GM23338 (cell line): ENCODE measurements around the gene PLPPR2. TPM values are rescaled to one million over a fixed set of nuclear protein-coding genes. Genes with fewer than 3 reads are reported as not detected.

Experiments used
- ATAC-seq: fragments of 200-7000 bp; cut with Tn5 transposase; 3 replicates; pipeline ENCODE4 v1.9.1; 2020
- DNase-seq: peaks from one replicate; pipeline ENCODE4 v3.0.0-alpha.2; 2015; ENCODE audit warnings: low spot score
- H2AFZ ChIP-seq: fragments of 200-600 bp; sonication (generic); 2 replicates; pipeline ENCODE4 v1.8.0; 2016; ENCODE audit warnings: antibody characterized with exemption, mild to moderate bottlenecking, moderate library complexity
- H3F3A ChIP-seq: fragments of 200-600 bp; sonication (generic); replicated peaks from 2 replicates; pipeline ENCODE4 v1.8.0; 2017; ENCODE audit warnings: antibody characterized with exemption, mixed run types, low read depth
- H3K27ac ChIP-seq: fragments of 200-600 bp; sonication (generic); 2 replicates; pipeline ENCODE4 v1.6.1; 2016; ENCODE audit warnings: low read depth
- H3K27me3 ChIP-seq: fragments of 200-600 bp; sonication (generic); 2 replicates; pipeline ENCODE4 v1.8.0; 2016; ENCODE audit warnings: mild to moderate bottlenecking, mixed run types, moderate library complexity; ENCODE audit not compliant: insufficient read depth
- H3K36me3 ChIP-seq: fragments of 200-600 bp; sonication (generic); 2 replicates; pipeline ENCODE4 v1.8.0; 2016; ENCODE audit warnings: mild to moderate bottlenecking; ENCODE audit not compliant: insufficient read depth
- H3K4me1 ChIP-seq: fragments of 200-600 bp; sonication (generic); 2 replicates; pipeline ENCODE4 v1.8.0; 2016; ENCODE audit warnings: mild to moderate bottlenecking, moderate library complexity; ENCODE audit not compliant: insufficient read depth
- H3K4me2 ChIP-seq: fragments of 200-600 bp; sonication (generic); 2 replicates; pipeline ENCODE4 v1.7.1; 2017; ENCODE audit warnings: mixed run types
- H3K4me3 ChIP-seq: fragments of 200-600 bp; sonication (generic); 2 replicates; pipeline ENCODE4 v1.6.1; 2016; ENCODE audit warnings: mixed run types
- H3K79me2 ChIP-seq: fragments of 200-600 bp; sonication (generic); replicated peaks from 2 replicates; pipeline ENCODE4 v1.8.0; 2017; ENCODE audit warnings: mild to moderate bottlenecking; ENCODE audit not compliant: insufficient read depth
- H3K9me2 ChIP-seq: fragments of 200-600 bp; sonication (generic); 2 replicates; pipeline ENCODE4 v1.8.0; 2017; ENCODE audit not compliant: insufficient read depth
- H4K20me1 ChIP-seq: fragments of 200-600 bp; sonication (generic); replicated peaks from 2 replicates; pipeline ENCODE4 v1.8.0; 2017; ENCODE audit warnings: mild to moderate bottlenecking; ENCODE audit not compliant: insufficient read depth
- H3K27ac Mint-ChIP-seq: 2 replicates; pipeline ENCODE4 v1.8.0; 2020; ENCODE audit warnings: inconsistent platforms, mild to moderate bottlenecking, moderate library complexity, mixed read lengths
- H3K27me3 Mint-ChIP-seq: 3 replicates; pipeline ENCODE4 v1.8.0; 2022; ENCODE audit warnings: low read depth, mild to moderate bottlenecking, moderate library complexity, mixed read lengths, inconsistent platforms; ENCODE audit not compliant: insufficient read depth, poor library complexity
- H3K36me3 Mint-ChIP-seq: 3 replicates; pipeline ENCODE4 v1.8.0; 2021; ENCODE audit warnings: low read depth, mild to moderate bottlenecking, inconsistent platforms, moderate library complexity, mixed read lengths
- H3K4me1 Mint-ChIP-seq: 3 replicates; pipeline ENCODE4 v1.8.0; 2020; ENCODE audit warnings: mild to moderate bottlenecking, inconsistent platforms, mixed read lengths
- H3K4me3 Mint-ChIP-seq: 3 replicates; pipeline ENCODE4 v1.8.0; 2021; ENCODE audit warnings: moderate library complexity, mild to moderate bottlenecking, inconsistent platforms, mixed read lengths
- H3K9me3 Mint-ChIP-seq: 3 replicates; pipeline ENCODE4 v1.8.0; 2020; ENCODE audit warnings: moderate library complexity, mild to moderate bottlenecking, inconsistent platforms, mixed read lengths
- CREB1 ChIP-seq: fragments of 250-450 bp; sonication (Bioruptor Pico); IDR thresholded peaks from 2 replicates; pipeline ENCODE4 v1.5.0; 2020; ENCODE audit warnings: low read depth, mild to moderate bottlenecking, moderate library complexity
- EZH2 ChIP-seq: fragments of 200-600 bp; sonication (generic); IDR thresholded peaks from one replicate; pipeline ENCODE4 v1.8.0; 2017; ENCODE audit warnings: antibody characterized with exemption, mild to moderate bottlenecking, low read depth; ENCODE audit not compliant: unreplicated experiment
- EZH2phosphoT487 ChIP-seq: fragments of 200-600 bp; sonication (generic); IDR thresholded peaks from one replicate; pipeline ENCODE4 v1.8.1; 2018; ENCODE audit warnings: antibody characterized with exemption; ENCODE audit not compliant: unreplicated experiment
- JUNB ChIP-seq: IDR thresholded peaks from one replicate; pipeline ENCODE4 v1.6.1; 2016; ENCODE audit warnings: antibody characterized with exemption; ENCODE audit not compliant: unreplicated experiment
- NANOG ChIP-seq: IDR thresholded peaks from 2 replicates; pipeline ENCODE4 v1.6.1; 2016; ENCODE audit warnings: antibody characterized with exemption, borderline replicate concordance
- POLR2AphosphoS5 ChIP-seq: IDR thresholded peaks from 2 replicates; pipeline ENCODE4 v1.6.1; 2016; ENCODE audit warnings: antibody characterized with exemption, low read depth
- STAT1 ChIP-seq: IDR thresholded peaks from one replicate; pipeline ENCODE4 v1.6.1; 2016; ENCODE audit warnings: antibody characterized with exemption; ENCODE audit not compliant: unreplicated experiment
- ZNF114 ChIP-seq: fragments of 250-450 bp; sonication (Bioruptor Pico); IDR thresholded peaks from 2 replicates; pipeline ENCODE4 v1.5.0; 2020; ENCODE audit warnings: mild to moderate bottlenecking, moderate library complexity
- ZNF331 ChIP-seq: fragments of 250-450 bp; sonication (Bioruptor Pico); IDR thresholded peaks from 2 replicates; pipeline ENCODE4 v1.5.0; 2020; ENCODE audit warnings: low read depth, mild to moderate bottlenecking, moderate library complexity
- polyA plus RNA-seq: library from polyadenylated mRNA; unstranded; fragments of >200 nt; fragmentation: Nextera tagmentation; extraction: Ambion mirVana; gene quantifications from 2 replicates; pipeline ENCODE4 v1.2.1, GENCODE V29; 2016
- total RNA-seq: library from RNA; depleted of rRNA; stranded (reverse); fragments of >200 nt; shearing (Covaris generic); gene quantifications from 2 replicates; pipeline ENCODE4 v1.2.3, GENCODE V29; 2014
- TF ChIP-seq, protein P1 (sequence below): IDR thresholded peaks from one replicate; pipeline ENCODE4 v1.6.1; 2018; ENCODE audit warnings: antibody characterized with exemption; ENCODE audit not compliant: unreplicated experiment
- TF ChIP-seq, protein P2 (sequence below): IDR thresholded peaks from 2 replicates; pipeline ENCODE4 v1.6.1; 2016; ENCODE audit warnings: antibody characterized with exemption
- TF ChIP-seq, protein P3 (sequence below), 2 experiments: fragments of 200-600 bp in 1 of 2; sonication (generic) in 1 of 2; conservative IDR thresholded peaks; 2 replicates each; pipeline versions ENCODE4 v1.5.1 to v1.6.1; 2016 to 2017; ENCODE audit warnings: antibody characterized with exemption in 2 of 2, low read depth in 2 of 2, mild to moderate bottlenecking in 2 of 2, moderate library complexity in 1 of 2
- TF ChIP-seq, protein P4 (sequence below): fragments of 250-450 bp; sonication (Bioruptor Pico); IDR thresholded peaks from 2 replicates; pipeline ENCODE4 v1.5.0; 2020; ENCODE audit warnings: mild to moderate bottlenecking, moderate library complexity

PLPPR2 gene
- total and polyA plus RNA-seq, 2 experiments from 2014 or later: 9.0 to 12.0 TPM

GRCh38 chr19:11370744-11371143 lies 15.5 kb downstream of the PLPPR2 start:
- no peaks in the 10 kb centered on the region for H3K9me3 Mint-ChIP-seq
- TF ChIP-seq POLR2AphosphoS5: no peak
- TF ChIP-seq, protein P1, sequence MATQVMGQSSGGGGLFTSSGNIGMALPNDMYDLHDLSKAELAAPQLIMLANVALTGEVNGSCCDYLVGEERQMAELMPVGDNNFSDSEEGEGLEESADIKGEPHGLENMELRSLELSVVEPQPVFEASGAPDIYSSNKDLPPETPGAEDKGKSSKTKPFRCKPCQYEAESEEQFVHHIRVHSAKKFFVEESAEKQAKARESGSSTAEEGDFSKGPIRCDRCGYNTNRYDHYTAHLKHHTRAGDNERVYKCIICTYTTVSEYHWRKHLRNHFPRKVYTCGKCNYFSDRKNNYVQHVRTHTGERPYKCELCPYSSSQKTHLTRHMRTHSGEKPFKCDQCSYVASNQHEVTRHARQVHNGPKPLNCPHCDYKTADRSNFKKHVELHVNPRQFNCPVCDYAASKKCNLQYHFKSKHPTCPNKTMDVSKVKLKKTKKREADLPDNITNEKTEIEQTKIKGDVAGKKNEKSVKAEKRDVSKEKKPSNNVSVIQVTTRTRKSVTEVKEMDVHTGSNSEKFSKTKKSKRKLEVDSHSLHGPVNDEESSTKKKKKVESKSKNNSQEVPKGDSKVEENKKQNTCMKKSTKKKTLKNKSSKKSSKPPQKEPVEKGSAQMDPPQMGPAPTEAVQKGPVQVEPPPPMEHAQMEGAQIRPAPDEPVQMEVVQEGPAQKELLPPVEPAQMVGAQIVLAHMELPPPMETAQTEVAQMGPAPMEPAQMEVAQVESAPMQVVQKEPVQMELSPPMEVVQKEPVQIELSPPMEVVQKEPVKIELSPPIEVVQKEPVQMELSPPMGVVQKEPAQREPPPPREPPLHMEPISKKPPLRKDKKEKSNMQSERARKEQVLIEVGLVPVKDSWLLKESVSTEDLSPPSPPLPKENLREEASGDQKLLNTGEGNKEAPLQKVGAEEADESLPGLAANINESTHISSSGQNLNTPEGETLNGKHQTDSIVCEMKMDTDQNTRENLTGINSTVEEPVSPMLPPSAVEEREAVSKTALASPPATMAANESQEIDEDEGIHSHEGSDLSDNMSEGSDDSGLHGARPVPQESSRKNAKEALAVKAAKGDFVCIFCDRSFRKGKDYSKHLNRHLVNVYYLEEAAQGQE: no peak
- TF ChIP-seq STAT1: no peak
- TF ChIP-seq, protein P2, sequence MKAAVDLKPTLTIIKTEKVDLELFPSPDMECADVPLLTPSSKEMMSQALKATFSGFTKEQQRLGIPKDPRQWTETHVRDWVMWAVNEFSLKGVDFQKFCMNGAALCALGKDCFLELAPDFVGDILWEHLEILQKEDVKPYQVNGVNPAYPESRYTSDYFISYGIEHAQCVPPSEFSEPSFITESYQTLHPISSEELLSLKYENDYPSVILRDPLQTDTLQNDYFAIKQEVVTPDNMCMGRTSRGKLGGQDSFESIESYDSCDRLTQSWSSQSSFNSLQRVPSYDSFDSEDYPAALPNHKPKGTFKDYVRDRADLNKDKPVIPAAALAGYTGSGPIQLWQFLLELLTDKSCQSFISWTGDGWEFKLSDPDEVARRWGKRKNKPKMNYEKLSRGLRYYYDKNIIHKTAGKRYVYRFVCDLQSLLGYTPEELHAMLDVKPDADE: no peak
- no peak for TF ChIP-seq JUNB
- no peak for TF ChIP-seq CREB1 (CRISPR knock-in tag)
- TF ChIP-seq EZH2: no peak
- TF ChIP-seq ZNF114 (CRISPR knock-in tag): no peak
- TF ChIP-seq NANOG: no peak
- TF ChIP-seq EZH2phosphoT487: no peak
- TF ChIP-seq ZNF331 (CRISPR knock-in tag): no peak
- TF ChIP-seq, protein P3, sequence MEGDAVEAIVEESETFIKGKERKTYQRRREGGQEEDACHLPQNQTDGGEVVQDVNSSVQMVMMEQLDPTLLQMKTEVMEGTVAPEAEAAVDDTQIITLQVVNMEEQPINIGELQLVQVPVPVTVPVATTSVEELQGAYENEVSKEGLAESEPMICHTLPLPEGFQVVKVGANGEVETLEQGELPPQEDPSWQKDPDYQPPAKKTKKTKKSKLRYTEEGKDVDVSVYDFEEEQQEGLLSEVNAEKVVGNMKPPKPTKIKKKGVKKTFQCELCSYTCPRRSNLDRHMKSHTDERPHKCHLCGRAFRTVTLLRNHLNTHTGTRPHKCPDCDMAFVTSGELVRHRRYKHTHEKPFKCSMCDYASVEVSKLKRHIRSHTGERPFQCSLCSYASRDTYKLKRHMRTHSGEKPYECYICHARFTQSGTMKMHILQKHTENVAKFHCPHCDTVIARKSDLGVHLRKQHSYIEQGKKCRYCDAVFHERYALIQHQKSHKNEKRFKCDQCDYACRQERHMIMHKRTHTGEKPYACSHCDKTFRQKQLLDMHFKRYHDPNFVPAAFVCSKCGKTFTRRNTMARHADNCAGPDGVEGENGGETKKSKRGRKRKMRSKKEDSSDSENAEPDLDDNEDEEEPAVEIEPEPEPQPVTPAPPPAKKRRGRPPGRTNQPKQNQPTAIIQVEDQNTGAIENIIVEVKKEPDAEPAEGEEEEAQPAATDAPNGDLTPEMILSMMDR (conservative IDR thresholded peaks at IDR 0.05; ENCODE audit: low read depth in 2 of 2): no peak
- TF ChIP-seq, protein P4, sequence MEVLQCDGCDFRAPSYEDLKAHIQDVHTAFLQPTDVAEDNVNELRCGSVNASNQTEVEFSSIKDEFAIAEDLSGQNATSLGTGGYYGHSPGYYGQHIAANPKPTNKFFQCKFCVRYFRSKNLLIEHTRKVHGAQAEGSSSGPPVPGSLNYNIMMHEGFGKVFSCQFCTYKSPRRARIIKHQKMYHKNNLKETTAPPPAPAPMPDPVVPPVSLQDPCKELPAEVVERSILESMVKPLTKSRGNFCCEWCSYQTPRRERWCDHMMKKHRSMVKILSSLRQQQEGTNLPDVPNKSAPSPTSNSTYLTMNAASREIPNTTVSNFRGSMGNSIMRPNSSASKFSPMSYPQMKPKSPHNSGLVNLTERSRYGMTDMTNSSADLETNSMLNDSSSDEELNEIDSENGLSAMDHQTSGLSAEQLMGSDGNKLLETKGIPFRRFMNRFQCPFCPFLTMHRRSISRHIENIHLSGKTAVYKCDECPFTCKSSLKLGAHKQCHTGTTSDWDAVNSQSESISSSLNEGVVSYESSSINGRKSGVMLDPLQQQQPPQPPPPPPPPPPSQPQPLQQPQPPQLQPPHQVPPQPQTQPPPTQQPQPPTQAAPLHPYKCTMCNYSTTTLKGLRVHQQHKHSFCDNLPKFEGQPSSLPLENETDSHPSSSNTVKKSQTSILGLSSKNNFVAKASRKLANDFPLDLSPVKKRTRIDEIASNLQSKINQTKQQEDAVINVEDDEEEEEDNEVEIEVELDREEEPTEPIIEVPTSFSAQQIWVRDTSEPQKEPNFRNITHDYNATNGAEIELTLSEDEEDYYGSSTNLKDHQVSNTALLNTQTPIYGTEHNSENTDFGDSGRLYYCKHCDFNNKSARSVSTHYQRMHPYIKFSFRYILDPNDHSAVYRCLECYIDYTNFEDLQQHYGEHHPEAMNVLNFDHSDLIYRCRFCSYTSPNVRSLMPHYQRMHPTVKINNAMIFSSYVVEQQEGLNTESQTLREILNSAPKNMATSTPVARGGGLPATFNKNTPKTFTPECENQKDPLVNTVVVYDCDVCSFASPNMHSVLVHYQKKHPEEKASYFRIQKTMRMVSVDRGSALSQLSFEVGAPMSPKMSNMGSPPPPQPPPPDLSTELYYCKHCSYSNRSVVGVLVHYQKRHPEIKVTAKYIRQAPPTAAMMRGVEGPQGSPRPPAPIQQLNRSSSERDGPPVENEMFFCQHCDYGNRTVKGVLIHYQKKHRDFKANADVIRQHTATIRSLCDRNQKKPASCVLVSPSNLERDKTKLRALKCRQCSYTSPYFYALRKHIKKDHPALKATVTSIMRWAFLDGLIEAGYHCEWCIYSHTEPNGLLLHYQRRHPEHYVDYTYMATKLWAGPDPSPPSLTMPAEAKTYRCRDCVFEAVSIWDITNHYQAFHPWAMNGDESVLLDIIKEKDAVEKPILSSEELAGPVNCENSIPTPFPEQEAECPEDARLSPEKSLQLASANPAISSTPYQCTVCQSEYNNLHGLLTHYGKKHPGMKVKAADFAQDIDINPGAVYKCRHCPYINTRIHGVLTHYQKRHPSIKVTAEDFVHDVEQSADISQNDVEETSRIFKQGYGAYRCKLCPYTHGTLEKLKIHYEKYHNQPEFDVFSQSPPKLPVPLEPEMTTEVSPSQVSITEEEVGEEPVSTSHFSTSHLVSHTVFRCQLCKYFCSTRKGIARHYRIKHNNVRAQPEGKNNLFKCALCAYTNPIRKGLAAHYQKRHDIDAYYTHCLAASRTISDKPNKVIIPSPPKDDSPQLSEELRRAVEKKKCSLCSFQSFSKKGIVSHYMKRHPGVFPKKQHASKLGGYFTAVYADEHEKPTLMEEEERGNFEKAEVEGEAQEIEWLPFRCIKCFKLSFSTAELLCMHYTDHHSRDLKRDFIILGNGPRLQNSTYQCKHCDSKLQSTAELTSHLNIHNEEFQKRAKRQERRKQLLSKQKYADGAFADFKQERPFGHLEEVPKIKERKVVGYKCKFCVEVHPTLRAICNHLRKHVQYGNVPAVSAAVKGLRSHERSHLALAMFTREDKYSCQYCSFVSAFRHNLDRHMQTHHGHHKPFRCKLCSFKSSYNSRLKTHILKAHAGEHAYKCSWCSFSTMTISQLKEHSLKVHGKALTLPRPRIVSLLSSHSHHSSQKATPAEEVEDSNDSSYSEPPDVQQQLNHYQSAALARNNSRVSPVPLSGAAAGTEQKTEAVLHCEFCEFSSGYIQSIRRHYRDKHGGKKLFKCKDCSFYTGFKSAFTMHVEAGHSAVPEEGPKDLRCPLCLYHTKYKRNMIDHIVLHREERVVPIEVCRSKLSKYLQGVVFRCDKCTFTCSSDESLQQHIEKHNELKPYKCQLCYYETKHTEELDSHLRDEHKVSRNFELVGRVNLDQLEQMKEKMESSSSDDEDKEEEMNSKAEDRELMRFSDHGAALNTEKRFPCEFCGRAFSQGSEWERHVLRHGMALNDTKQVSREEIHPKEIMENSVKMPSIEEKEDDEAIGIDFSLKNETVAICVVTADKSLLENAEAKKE (CRISPR knock-in tag): no peak
- H3K4me1 ChIP-seq: peaks cover 6% of the 10 kb centered on the region
- peaks cover 6% of the 10 kb centered on the region for H3K27me3 Mint-ChIP-seq
- no peaks in the 10 kb centered on the region for H3K36me3 ChIP-seq
- peaks cover 6% of the 10 kb centered on the region; the same call in 2 of the 3 replicates for H3K4me1 Mint-ChIP-seq
- H3K27me3 ChIP-seq: no peaks in the 10 kb centered on the region
- H3K27ac ChIP-seq: no peak overlapping the region
- no peaks in the 10 kb centered on the region for H3K9me2 ChIP-seq
- H3K27ac Mint-ChIP-seq: no peak overlapping the region
- ATAC-seq: no peak
- no peak overlapping the region for H3K4me2 ChIP-seq
- H3K79me2 ChIP-seq: 0 out of 2 replicates have a peak, but pooled peaks cover 1% of the 10 kb centered on the region
- DNase-seq: no peak
- peaks cover 7% of the 10 kb centered on the region; the same call in 1 of the 3 replicates for H3K36me3 Mint-ChIP-seq
- H4K20me1 ChIP-seq: peaks cover 5% of the 10 kb centered on the region; the same call in 1 of the 2 replicates
- H2AFZ ChIP-seq: no peak overlapping the region
- no peak overlapping the region; the same call in 2 of the 3 replicates for H3K4me3 Mint-ChIP-seq
- H3F3A ChIP-seq: 0 out of 2 replicates have a peak, but pooled peaks cover 1% of the 10 kb centered on the region
- no peak overlapping the region for H3K4me3 ChIP-seq
